ENCODE measurements around the gene SLC10A3.

Gene SLC10A3

GRCh38 chrX:154465601-154466000 lies 24.8 kb downstream of the SLC10A3 start:
- ChIA-PET POLR2A (no interaction called here), CTCF (interaction anchor here (0.6 kb wide), 1 partner anchor 366 kb away, joined by 3 read pairs; no protein-coding TSS in a partner anchor)
- H3K27ac ChIP-seq (ENCODE audit: insufficient read depth in 1 of 2, low read depth in 1 of 2, low read length in 2 of 2, poor library complexity in 1 of 2, severe bottlenecking in 2 of 2): no peak overlapping the region
- DNase-seq: no peak
- 95% methylated on average over 14 of the region's 14 CpGs for WGBS (ENCODE audit: insufficient coverage)
- peaks cover 0 to 18% (median 7%) of the 10 kb centered on the region in 4 experiments for H3K36me3 ChIP-seq (ENCODE audit: control insufficient read depth in 4 of 4, insufficient read depth in 4 of 4, low read length in 3 of 4)
- H3K4me1 ChIP-seq (ENCODE audit: control extremely low read depth in 1 of 4, control insufficient read depth in 4 of 4, insufficient read depth in 4 of 4, low read length in 3 of 4): no peaks in the 10 kb centered on the region
- H3K9me3 ChIP-seq (ENCODE audit: control extremely low read depth in 1 of 5, control insufficient read depth in 4 of 5, insufficient read depth in 2 of 5, low read depth in 1 of 5, low read length in 4 of 5): peaks cover 0 to 5% (median 0%) of the 10 kb centered on the region in 5 experiments
- no peak overlapping the region for H3K4me3 ChIP-seq (ENCODE audit: control insufficient read depth in 1 of 7, extremely low read depth in 1 of 7, insufficient read depth in 4 of 7, low read depth in 2 of 7, low read length in 6 of 7)
- H3K27me3 ChIP-seq (replicated peaks in 2 of 5; ENCODE audit: control insufficient read depth in 4 of 5, insufficient read depth in 5 of 5, low read length in 4 of 5): peaks cover 0 to 11% (median 0%) of the 10 kb centered on the region in 5 experiments

GRCh38 chrX:154464806-154465365 lies 25.5 kb downstream of the SLC10A3 start:
- Histone ChIP-seq H3K4me1 (ENCODE audit: control extremely low read depth in 1 of 4, control insufficient read depth in 4 of 4, insufficient read depth in 4 of 4, low read length in 3 of 4) (no peaks in the 10 kb centered on the region), H3K27ac (ENCODE audit: insufficient read depth in 1 of 2, low read depth in 1 of 2, low read length in 2 of 2, poor library complexity in 1 of 2, severe bottlenecking in 2 of 2) (no peak overlapping the region), H3K27me3 (replicated peaks in 2 of 5; ENCODE audit: control insufficient read depth in 4 of 5, insufficient read depth in 5 of 5, low read length in 4 of 5) (peaks cover 0 to 11% (median 0%) of the 10 kb centered on the region in 5 experiments), H3K36me3 (ENCODE audit: control insufficient read depth in 4 of 4, insufficient read depth in 4 of 4, low read length in 3 of 4) (peaks cover 0 to 16% (median 6%) of the 10 kb centered on the region in 4 experiments), H3K4me3 (ENCODE audit: control insufficient read depth in 1 of 7, extremely low read depth in 1 of 7, insufficient read depth in 4 of 7, low read depth in 2 of 7, low read length in 6 of 7) (no peak overlapping the region), H3K9me3 (ENCODE audit: control extremely low read depth in 1 of 5, control insufficient read depth in 4 of 5, insufficient read depth in 2 of 5, low read depth in 1 of 5, low read length in 4 of 5) (peaks cover 0 to 5% (median 0%) of the 10 kb centered on the region in 5 experiments)
- DNase-seq: no peak
- CTCF ChIA-PET: no interaction called here
- POLR2A ChIA-PET: no interaction called here
- WGBS (ENCODE audit: insufficient coverage): 91% methylated on average over 22 of the region's 28 CpGs

GRCh38 chrX:154463611-154464220 lies 26.7 kb downstream of the SLC10A3 start:
- H3K4me1 ChIP-seq (ENCODE audit: control extremely low read depth in 1 of 4, control insufficient read depth in 4 of 4, insufficient read depth in 4 of 4, low read length in 3 of 4): peaks cover 0 to 4% (median under 1%) of the 10 kb centered on the region in 4 experiments
- no peak for DNase-seq
- peaks cover 0 to 5% (median 0%) of the 10 kb centered on the region in 5 experiments for H3K9me3 ChIP-seq (ENCODE audit: control extremely low read depth in 1 of 5, control insufficient read depth in 4 of 5, insufficient read depth in 2 of 5, low read depth in 1 of 5, low read length in 4 of 5)
- no peak overlapping the region for H3K27ac ChIP-seq (ENCODE audit: insufficient read depth in 1 of 2, low read depth in 1 of 2, low read length in 2 of 2, poor library complexity in 1 of 2, severe bottlenecking in 2 of 2)
- no peak overlapping the region for H3K4me3 ChIP-seq (ENCODE audit: control insufficient read depth in 1 of 7, extremely low read depth in 1 of 7, insufficient read depth in 4 of 7, low read depth in 2 of 7, low read length in 6 of 7)
- ChIA-PET CTCF (no interaction called here), POLR2A (no interaction called here)
- peaks cover 0 to 11% (median 0%) of the 10 kb centered on the region in 5 experiments for H3K27me3 ChIP-seq (replicated peaks in 2 of 5; ENCODE audit: control insufficient read depth in 4 of 5, insufficient read depth in 5 of 5, low read length in 4 of 5)
- peaks cover 0 to 16% (median 6%) of the 10 kb centered on the region in 4 experiments for H3K36me3 ChIP-seq (ENCODE audit: control insufficient read depth in 4 of 4, insufficient read depth in 4 of 4, low read length in 3 of 4)
- 93% methylated on average over 32 of the region's 36 CpGs for WGBS (ENCODE audit: insufficient coverage)

GRCh38 chrX:154462396-154462795 lies 28.0 kb downstream of the SLC10A3 start:
- H3K27me3 ChIP-seq (replicated peaks in 2 of 5; ENCODE audit: control insufficient read depth in 4 of 5, insufficient read depth in 5 of 5, low read length in 4 of 5): peaks cover 0 to 11% (median 0%) of the 10 kb centered on the region in 5 experiments
- peaks cover 0 to 3% (median 0%) of the 10 kb centered on the region in 5 experiments for H3K9me3 ChIP-seq (ENCODE audit: control extremely low read depth in 1 of 5, control insufficient read depth in 4 of 5, insufficient read depth in 2 of 5, low read depth in 1 of 5, low read length in 4 of 5)
- no peak for DNase-seq
- CTCF ChIA-PET: interaction anchor here (1.1 to 1.8 kb wide), 2 partner anchors 11 to 80 kb away, joined by 3 to 5 read pairs; no protein-coding TSS in a partner anchor
- no peak overlapping the region for H3K4me3 ChIP-seq (ENCODE audit: control insufficient read depth in 1 of 7, extremely low read depth in 1 of 7, insufficient read depth in 4 of 7, low read depth in 2 of 7, low read length in 6 of 7)
- WGBS (ENCODE audit: insufficient coverage): 100% methylated on average over 7 of the region's 8 CpGs
- H3K27ac ChIP-seq (ENCODE audit: insufficient read depth in 1 of 2, low read depth in 1 of 2, low read length in 2 of 2, poor library complexity in 1 of 2, severe bottlenecking in 2 of 2): no peak overlapping the region
- peaks cover 0 to 16% (median 5%) of the 10 kb centered on the region in 4 experiments for H3K36me3 ChIP-seq (ENCODE audit: control insufficient read depth in 4 of 4, insufficient read depth in 4 of 4, low read length in 3 of 4)
- POLR2A ChIA-PET: no interaction called here
- H3K4me1 ChIP-seq (ENCODE audit: control extremely low read depth in 1 of 4, control insufficient read depth in 4 of 4, insufficient read depth in 4 of 4, low read length in 3 of 4): peaks cover 0 to 5% (median 2%) of the 10 kb centered on the region in 4 experiments

- H3K9me3 ChIP-seq (ENCODE audit: control extremely low read depth in 1 of 5, control insufficient read depth in 4 of 5, insufficient read depth in 2 of 5, low read depth in 1 of 5, low read length in 4 of 5): peaks cover 0 to 3% (median 0%) of the 10 kb centered on the region in 5 experiments
- peaks cover 0 to 16% (median 0%) of the 10 kb centered on the region in 4 experiments for H3K36me3 ChIP-seq (ENCODE audit: control insufficient read depth in 4 of 4, insufficient read depth in 4 of 4, low read length in 3 of 4)
- ChIA-PET CTCF (interaction anchor here (0.5 to 1.4 kb wide), 2 partner anchors 54 to 67 kb away, joined by 3 to 6 read pairs; no protein-coding TSS in a partner anchor), POLR2A (interaction anchor here (0.9 kb wide), 1 partner anchor 63 kb away, joined by 4 read pairs; no protein-coding TSS in a partner anchor)
- WGBS (ENCODE audit: insufficient coverage): 91% methylated on average over 23 of the region's 26 CpGs
- peaks cover 0 to 7% (median 2%) of the 10 kb centered on the region in 4 experiments for H3K4me1 ChIP-seq (ENCODE audit: control extremely low read depth in 1 of 4, control insufficient read depth in 4 of 4, insufficient read depth in 4 of 4, low read length in 3 of 4)
- H3K4me3 ChIP-seq (ENCODE audit: control insufficient read depth in 1 of 7, extremely low read depth in 1 of 7, insufficient read depth in 4 of 7, low read depth in 2 of 7, low read length in 6 of 7): no peak overlapping the region
- DNase-seq: no peak
- H3K27me3 ChIP-seq (replicated peaks in 2 of 5; ENCODE audit: control insufficient read depth in 4 of 5, insufficient read depth in 5 of 5, low read length in 4 of 5): peaks cover 0 to 11% (median 0%) of the 10 kb centered on the region in 5 experiments
- H3K27ac ChIP-seq (ENCODE audit: insufficient read depth in 1 of 2, low read depth in 1 of 2, low read length in 2 of 2, poor library complexity in 1 of 2, severe bottlenecking in 2 of 2): no peak overlapping the region
Observed at GRCh38 chrX:154460326-154460725, 30.1 kb downstream of the SLC10A3 start.

- POLR2A ChIA-PET: no interaction called here
Observed at GRCh38 chrX:154459832-154460231, 30.6 kb downstream of the SLC10A3 start.

More at GRCh38 chrX:154459832-154460231, 30.6 kb downstream of the SLC10A3 start:
- H3K36me3 ChIP-seq (ENCODE audit: control insufficient read depth in 4 of 4, insufficient read depth in 4 of 4, low read length in 3 of 4): peaks cover 0 to 16% (median 0%) of the 10 kb centered on the region in 4 experiments
- no peak overlapping the region for H3K27ac ChIP-seq (ENCODE audit: insufficient read depth in 1 of 2, low read depth in 1 of 2, low read length in 2 of 2, poor library complexity in 1 of 2, severe bottlenecking in 2 of 2)
- CTCF ChIA-PET: interaction anchor here (1.4 kb wide), 1 partner anchor 67 kb away, joined by 6 read pairs; no protein-coding TSS in a partner anchor
- DNase-seq: no peak
- H3K4me1 ChIP-seq (ENCODE audit: control extremely low read depth in 1 of 4, control insufficient read depth in 4 of 4, insufficient read depth in 4 of 4, low read length in 3 of 4): peaks cover 0 to 7% (median 2%) of the 10 kb centered on the region in 4 experiments
- H3K4me3 ChIP-seq (ENCODE audit: control insufficient read depth in 1 of 7, extremely low read depth in 1 of 7, insufficient read depth in 4 of 7, low read depth in 2 of 7, low read length in 6 of 7): no peak overlapping the region
- 90% methylated on average over 13 of the region's 14 CpGs for WGBS (ENCODE audit: insufficient coverage)
- H3K27me3 ChIP-seq (replicated peaks in 2 of 5; ENCODE audit: control insufficient read depth in 4 of 5, insufficient read depth in 5 of 5, low read length in 4 of 5): peaks cover 0 to 11% (median 0%) of the 10 kb centered on the region in 5 experiments
- peaks cover 0 to 3% (median 0%) of the 10 kb centered on the region in 5 experiments for H3K9me3 ChIP-seq (ENCODE audit: control extremely low read depth in 1 of 5, control insufficient read depth in 4 of 5, insufficient read depth in 2 of 5, low read depth in 1 of 5, low read length in 4 of 5)
